SKM-1 treated with dmso at 0.1 percent for 144 hours (cell line): ENCODE data around the gene TTLL8.

ENCODE experiments used
- DNase-seq: peaks from one replicate; lab custom pipeline; 2025; ENCODE audit not compliant: unreplicated experiment; lab: John Stamatoyannopoulos, UW

The TTLL8 gene

GRCh38 chr22:50045211-50046018 lies 12.7 kb downstream of the TTLL8 start:
- DNase-seq, result no peak

GRCh38 chr22:50044485-50045118 lies 13.5 kb downstream of the TTLL8 start:
- DNase-seq, result no peak

DNA sequence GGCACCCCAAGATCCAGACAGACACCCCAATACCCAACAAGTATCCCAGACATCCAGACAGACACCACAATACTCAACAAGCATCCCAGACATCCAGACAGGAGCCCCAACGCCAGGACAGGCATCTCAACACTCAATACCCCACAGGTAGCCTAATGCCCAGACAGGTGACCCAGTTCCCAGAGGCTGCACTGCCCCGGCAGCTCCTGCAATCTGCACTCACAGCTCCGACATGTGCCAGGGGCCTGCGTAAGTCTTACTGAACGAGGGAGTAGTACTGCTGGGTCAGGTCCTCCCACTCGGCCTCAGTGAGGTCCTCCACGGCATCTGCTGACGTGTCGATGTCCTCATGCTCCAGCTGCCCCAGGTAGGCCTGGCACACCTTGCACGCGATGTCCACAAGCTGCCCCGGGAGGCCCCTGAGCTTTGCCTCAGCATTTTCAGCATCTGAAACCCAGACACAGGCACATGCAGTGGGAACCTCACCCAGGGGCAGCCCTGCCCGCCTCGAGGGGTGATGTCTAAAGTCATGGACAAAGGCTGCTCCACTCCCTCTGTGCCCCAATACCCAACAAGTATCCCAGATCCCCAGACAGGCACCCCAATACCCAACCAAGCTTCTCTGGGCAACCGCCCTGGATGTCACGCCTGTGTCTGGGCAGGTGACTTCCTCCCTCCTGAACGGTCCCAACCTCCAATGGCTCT lies 16.6 kb downstream of the TTLL8 start:
- no peak for DNase-seq

DNA sequence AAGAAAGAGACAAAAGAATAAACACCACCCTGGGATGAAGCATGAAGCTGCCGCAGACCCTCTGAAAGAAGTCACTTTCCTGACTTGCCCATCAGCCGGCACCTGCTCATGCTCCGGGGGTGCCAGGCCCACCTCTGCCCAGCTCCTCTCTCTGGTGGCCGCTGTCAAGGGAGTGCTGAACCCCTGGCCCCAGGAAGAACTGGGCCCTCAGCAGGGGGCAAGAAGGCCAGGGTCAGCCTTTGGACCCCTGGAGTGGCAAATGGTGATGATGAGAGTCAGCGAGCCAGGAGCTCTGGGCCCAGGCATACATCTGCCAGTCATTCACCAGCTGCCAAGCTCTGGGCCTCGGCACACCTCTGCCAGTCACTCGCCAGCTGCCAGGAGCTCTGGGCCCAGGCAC lies 17.4 kb downstream of the TTLL8 start:
- DNase-seq, result no peak

DNA sequence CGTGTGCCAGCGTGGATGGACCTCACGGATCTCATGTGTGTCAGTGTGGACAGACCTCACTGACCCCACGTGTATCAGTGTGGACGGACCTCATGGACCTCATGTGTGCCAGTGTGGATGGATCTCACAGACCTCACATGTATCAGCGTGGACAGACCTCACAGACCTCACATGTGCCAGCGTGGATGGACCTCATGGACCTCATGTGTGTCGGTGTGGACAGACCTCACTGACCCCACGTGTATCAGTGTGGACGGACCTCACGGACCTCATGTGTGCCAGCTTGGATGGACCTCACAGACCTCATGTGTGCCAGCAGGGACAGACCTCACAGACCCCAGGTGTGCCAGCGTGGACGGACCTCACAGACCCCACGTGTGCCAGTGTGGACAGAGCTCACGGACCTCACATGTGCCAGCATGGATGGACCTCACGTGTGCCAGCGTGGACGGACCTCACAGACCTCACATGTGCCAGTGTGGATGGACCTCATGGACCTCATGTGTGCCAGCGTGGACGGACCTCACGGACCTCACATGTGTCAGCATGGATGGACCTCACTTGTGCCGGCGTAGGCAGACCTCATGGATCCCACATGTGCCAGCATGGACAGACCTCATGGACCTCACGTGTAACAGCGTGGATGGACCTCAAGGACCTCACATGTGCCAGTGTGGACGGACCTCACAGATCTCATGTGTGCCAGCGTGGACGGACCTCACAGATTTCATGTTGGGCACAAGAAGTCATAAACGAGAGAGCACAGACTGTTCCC lies 18.2 kb downstream of the TTLL8 start:
- DNase-seq, result no peak

DNA sequence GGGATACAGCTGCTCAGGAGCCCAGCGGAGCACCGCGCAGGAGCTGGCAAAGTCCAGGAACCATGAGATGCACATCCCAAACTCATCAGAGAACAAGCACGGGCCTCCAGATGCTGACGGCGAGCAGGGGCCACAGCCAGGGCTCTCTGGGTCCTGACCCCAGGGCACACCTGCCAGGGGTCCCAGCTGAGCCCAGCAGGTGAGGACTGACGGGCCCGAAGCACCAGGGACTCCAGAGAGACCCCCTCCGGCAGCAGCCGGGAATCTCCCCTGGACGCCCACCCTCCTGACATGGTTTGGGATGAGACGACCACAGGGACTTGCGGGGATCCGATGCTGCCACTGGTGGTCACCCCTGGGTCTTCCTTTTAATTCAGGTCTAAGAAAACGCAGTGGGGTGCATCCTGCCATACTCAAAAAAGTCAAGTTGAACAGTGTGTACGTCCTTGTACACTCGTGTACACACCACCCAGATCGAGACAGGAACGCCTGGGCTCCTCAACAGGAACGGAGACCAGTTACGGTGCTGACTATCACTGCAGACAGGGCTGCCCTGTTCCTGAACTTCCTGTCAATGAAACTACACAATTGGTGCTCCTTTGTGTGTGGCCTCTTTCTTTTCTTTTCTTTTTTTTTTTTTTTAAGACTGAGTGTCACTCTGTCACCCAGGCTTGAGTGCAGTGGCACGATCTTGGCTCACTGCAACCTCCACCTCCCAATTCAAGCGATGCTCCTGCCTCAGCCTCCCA lies 21.9 kb downstream of the TTLL8 start:
- no peak for DNase-seq

GRCh38 chr22:50035131-50035881 lies 22.8 kb downstream of the TTLL8 start:
- no peak for DNase-seq

DNA sequence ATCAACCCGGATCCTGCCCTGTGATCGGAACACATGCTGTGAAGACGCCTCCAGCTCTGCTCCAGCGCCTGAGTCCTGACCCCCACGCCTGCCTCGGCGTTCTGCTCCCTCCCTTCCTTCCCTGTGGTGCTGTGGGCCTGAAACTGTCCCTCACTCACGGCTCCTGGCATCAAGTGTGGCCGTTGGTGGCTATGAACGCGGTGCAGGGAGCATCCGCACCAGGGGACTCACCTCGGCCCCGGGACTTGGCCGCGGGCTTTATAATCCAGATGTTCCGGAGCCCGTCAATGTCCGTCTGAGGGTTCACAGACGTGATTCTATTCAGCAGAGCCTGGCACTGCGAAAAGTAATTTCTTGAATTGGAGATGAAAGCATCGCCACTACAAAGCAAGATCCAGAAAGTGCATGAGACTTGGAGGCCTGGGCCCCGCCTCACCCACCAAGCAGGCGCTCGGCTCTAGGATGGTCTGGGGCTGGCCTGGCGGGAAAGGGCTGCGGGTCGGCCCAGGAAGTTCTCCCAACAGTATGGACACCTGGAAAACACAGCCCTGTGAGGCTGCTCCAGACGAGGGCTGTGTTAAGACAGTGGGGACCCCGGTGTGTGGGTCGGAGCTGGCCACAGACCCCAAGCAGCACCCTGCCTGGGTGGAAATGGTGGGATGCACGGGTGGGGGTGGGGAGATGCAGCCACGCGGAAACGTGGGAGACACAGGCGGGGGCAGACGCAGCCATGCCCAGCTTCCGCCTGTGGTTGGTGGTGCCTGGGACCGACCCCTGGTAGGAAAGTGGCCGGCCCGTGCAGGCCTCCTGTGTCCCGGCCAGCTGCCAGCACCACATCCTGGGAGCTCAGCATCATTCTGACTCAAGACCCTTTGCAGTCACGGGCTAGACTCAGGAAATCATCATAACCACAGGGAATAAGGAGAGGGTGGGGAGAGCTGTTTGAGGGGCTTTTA lies 23.7 kb downstream of the TTLL8 start:
- DNase-seq, result no peak

- DNase-seq, result no peak
Observed at GRCh38 chr22:50032941-50033601, 25.0 kb downstream of the TTLL8 start.

- no peak for DNase-seq
Observed at GRCh38 chr22:50032109-50032871, 25.8 kb downstream of the TTLL8 start.

- no peak for DNase-seq
Observed at GRCh38 chr22:50031189-50032091, 26.7 kb downstream of the TTLL8 start.

GRCh38 chr22:50030297-50031188 lies 27.6 kb downstream of the TTLL8 start:
- DNase-seq, result peak; percentile 75

- DNase-seq, result peak; percentile 4
Observed at GRCh38 chr22:50027639-50028537, 30.2 kb downstream of the TTLL8 start.

DNA sequence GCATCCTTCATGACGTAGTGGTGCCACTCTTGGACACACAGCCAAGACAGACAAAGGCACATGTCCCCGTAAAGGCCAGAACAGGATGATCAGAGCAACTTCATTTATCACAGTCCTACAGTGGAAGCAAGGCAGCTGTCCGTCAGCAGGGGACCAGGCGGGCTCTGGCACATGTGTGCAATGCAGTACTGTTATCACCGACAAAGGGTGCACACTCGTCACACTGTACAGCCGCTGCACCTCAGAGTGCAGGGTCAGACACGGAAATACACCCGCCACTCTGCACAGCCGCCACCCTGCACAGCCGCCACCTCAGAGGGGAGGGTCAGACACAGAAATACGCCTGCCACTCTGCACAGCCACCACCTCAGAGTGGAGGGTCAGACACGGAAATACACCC lies 32.1 kb downstream of the TTLL8 start:
- DNase-seq, result no peak
